GM10847 (cell line): Measurements from ENCODE around the gene LCN10.

Experiments
- POLR2A ChIP-seq: IDR thresholded peaks from 2 replicates; pipeline ENCODE4 v1.6.1; 2011; ENCODE audit not compliant: insufficient read length; ENCODE audit errors: extremely low read depth

Gene LCN10

DNA sequence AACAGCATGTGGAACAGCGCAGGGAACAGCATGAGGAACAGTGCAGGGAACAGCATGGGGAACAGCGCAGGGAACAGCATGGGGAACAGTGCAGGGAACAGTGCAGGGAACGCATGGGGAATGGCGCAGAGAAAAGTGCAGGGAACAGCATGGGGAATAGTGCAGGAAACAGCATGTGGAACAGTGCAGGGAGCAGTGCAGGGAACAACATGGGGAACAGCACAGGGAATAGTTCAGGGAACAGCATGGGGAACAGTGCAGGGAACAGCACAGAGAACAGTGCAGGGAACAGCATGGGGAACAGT, 13.3 kb upstream of the LCN10 start:
- TF ChIP-seq POLR2A, result no peak

- no peak for TF ChIP-seq POLR2A
These were observed 12.0 kb upstream of the LCN10 start for GRCh38 chr9:136754626-136755301.

GRCh38 chr9:136754059-136754572, 11.4 kb upstream of the LCN10 start:
- no peak for TF ChIP-seq POLR2A

- TF ChIP-seq POLR2A, result no peak
These were observed 10.8 kb upstream of the LCN10 start for GRCh38 chr9:136753371-136754058.

DNA sequence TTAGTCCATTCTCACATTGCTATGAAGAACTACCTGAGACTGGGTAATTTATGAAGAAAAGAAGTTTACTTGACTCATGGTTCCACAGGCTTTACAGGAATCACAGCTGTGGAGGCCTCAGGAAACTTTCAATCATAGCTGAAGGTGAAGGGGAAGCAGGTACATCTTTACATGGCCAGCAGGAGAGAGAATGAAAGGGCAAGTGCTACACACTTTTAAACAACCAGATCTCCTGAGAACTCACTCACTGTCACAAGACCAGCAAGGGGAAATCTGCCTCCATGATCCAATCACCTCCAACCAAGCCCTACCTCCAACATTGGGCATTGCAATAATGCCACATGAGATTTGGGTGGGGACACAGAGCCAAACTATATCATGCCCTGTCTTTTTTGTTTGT, 9.1 kb upstream of the LCN10 start:
- TF ChIP-seq POLR2A, result no peak

DNA sequence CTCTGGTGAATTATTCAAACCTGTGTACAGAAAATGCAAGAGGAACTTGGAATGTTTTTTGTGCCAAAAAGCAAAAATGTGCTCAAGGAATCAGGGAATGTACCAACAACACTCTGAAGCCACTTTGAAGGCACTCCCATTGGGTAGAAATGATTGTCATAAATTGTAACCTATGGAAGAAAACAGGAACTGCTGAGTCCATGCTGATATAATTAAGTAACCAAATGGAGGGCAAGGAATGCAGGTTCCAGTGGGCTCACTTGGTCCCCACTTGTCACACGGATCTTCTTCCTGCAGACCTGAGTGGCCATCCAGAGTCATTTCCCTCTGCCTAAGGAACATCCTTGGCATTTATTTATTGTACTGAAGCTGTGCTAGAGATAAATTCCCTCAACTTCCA, 8.5 kb upstream of the LCN10 start:
- TF ChIP-seq POLR2A, result no peak

GRCh38 chr9:136750526-136750925, 7.8 kb upstream of the LCN10 start:
- no peak for TF ChIP-seq POLR2A

- no peak for TF ChIP-seq POLR2A
These were observed 6.2 kb upstream of the LCN10 start for GRCh38 chr9:136748666-136749611.

DNA sequence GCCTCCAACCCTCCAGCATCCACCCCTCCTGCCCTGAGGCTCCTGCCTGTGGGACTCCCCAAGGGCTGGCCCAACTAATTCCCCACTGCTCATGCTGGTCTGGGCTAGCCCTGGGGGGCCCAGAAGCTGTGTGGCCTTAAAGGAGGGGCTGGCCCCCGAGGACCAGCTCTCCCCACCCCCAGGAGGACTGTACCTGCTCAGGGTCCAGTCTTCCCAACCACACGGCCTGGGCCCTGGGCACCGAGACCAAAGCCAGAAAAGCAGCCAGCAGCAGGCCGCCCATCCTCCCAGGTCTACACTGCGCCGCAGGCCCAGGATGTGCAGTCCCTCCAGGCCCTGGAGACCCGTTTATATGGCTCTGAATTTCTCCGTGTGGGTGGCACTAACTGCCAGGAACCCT, 5.5 kb upstream of the LCN10 start, which contains the start of gene LCN6:
Gene LCN6 (minus strand): TSS at position 325 of the 400 bp plus-strand sequence. CDS start 42 bp downstream, at position 283.
- no peak for TF ChIP-seq POLR2A

DNA sequence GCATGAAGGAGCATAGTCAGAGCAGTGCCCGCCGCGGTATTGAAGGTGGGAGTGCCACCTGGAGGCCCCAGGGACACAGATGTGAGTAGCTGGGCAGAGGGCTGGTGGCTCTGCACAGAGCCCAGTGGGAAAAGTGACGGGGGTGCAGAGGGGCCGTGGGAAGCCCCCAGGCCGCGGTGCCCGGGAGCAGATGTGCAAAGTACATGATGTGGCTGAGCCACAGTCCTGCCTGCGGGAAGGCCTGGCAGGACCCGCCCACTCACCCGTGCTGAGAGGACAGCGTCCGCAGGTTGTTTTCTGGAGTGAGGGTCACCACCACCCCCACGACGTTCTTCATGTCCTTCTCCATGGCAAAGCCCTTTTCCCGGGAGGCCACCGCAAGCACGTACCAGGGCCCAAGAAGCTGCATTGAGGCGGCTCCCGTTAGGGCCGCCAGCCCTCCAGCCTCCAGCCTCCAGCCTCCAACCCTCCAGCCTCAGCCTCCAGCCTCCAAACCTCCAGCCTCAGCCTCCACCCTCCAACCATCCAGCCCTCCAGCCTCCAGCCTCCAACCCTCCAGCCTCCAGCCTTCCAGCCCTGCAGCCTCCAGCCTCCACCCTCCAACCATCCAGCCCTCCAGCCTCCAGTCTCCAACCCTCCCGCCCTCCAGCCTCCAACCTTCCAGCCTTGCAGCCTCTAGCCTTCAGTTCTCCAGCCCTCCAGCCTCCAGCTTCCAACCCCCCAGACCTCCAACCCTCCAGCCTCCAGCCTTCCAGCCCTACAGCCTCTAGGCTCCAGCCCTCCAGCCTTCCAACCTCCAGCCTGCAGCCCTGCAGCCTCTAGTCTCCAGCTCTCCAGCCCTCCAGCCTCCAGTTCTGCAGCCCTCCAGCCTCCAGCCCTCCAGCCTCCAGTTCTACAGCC, 4.7 kb upstream of the LCN10 start:
- no peak for TF ChIP-seq POLR2A

- TF ChIP-seq POLR2A, result no peak
These were observed 3.9 kb upstream of the LCN10 start for GRCh38 chr9:136746621-136747020.

DNA sequence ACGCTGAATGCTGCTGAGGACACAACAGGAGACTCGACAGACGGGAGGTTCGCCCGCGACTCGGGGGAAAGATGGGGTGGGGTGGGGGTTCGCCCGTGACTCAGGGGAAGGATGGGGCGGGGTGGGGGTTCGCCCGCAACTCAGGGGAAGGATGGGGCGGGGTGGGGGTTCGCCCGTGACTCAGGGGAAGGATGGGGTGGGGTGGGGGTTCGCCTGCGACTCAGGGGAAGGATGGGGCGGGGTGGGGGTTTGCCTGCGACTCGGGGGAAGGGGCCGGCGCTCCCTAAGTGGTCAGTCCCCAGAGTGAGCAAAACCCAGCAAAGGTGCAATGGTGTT, 3.4 kb upstream of the LCN10 start:
- no peak for TF ChIP-seq POLR2A

DNA sequence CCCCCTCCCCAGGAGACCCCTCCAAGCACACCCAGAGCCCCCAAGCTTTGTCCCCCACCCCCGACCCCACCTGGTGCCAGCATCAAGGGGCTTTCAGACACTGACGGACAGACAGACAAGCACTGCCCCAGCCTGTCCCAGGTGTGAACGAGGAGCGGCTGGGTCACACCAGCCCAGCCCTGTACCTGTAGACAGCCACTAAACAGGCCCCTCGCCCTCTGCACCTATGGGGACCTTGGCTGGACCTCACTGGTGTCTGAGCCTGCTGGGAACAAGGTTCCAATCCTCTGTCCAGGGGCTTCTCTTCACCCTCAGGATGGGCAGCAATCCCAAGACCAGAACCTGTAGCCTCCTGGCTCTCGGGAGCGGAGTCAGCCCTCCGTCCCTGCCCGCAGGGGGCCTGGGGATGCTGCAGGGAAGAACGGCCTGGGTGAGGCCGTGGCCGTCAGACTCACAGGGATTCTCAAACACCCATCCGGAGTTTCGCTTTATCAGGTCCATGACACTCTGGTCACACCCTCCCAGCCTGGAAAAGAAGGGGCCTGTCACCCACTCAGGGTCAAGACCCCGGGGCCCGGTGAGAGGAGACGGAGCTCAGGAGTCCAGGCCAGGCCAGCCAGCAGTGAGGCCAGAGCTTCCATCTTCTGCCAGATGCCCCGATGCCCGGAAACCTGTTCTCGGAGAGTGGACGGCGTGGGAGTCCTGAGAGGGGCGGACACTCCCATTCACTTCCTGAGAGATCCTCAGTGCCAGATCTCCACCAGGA, 2.8 kb upstream of the LCN10 start:
- TF ChIP-seq POLR2A, result no peak

- TF ChIP-seq POLR2A, result no peak
These were observed 2.0 kb upstream of the LCN10 start for GRCh38 chr9:136744773-136745172.

DNA sequence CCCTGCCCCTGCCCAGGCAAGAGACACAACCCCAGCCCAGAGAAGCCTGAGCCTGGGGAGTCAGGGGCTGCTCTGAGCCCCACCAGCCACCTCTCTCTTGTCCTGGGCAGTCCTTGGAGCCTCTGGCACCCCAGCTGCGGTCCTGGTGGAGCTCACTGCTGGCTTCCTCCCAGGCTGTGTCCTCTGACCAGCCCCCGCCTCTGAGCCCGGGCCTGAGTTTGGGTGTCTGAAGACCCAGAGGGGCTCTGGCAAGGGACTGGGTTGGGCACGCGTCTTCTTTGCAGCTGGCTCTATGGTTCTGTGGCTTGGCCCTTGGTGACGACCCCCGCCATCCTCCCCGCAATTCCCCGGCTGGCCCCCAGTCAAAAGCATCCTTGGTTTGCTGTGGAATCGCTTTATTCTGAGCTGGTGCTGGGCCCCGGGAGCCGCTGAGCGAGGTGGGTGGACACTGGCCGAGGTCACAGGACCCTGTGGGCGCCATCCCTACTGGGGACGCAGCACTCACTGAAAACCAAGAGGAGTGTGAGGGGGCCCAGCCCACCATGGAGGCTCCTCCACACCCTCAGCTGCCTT, 985 bp upstream of the LCN10 start:
- TF ChIP-seq POLR2A, result no peak
